ENCODE data around the gene SLC25A42.
"Not testable (repeated sequence)": the region's sequence is repeated elsewhere in the genome, so short reads cannot be mapped to it uniquely, and the experiment has no call there.

SLC25A42 gene, protein sequence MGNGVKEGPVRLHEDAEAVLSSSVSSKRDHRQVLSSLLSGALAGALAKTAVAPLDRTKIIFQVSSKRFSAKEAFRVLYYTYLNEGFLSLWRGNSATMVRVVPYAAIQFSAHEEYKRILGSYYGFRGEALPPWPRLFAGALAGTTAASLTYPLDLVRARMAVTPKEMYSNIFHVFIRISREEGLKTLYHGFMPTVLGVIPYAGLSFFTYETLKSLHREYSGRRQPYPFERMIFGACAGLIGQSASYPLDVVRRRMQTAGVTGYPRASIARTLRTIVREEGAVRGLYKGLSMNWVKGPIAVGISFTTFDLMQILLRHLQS

GRCh38 chr19:19063183-19064097, at the start of gene SLC25A42:
Gene SLC25A42 (plus strand): TSS chr19:19063994. CDS start chr19:19096125, 32,131 bp downstream.
- TF ChIP-seq CTCF (IDR thresholded peaks at IDR 0.05; ENCODE audit: poor library complexity, severe bottlenecking), result no peak
- Histone ChIP-seq H3K4me3 (ENCODE audit: severe bottlenecking) (peak within 1 kb of the TSS; percentile 59), H3K9me3 (ENCODE audit: severe bottlenecking) (no peaks in the 10 kb centered on the region), H3K27me3 (ENCODE audit: insufficient read depth, poor library complexity, severe bottlenecking) (no peaks in the 10 kb centered on the region), H3K36me3 (ENCODE audit: low read depth) (no peaks in the 10 kb centered on the region; the same call in 1 of the 2 replicates), H3K4me1 (ENCODE audit: insufficient read depth, poor library complexity, severe bottlenecking) (peaks cover 4% of the 10 kb centered on the region), H3K27ac (ENCODE audit: poor library complexity, severe bottlenecking) (no peak within 1 kb of the TSS)
- DNase-seq (ENCODE audit: low spot score), result peak; percentile 99
- peak; percentile 97 for ATAC-seq (ENCODE audit: low read depth)

GRCh38 chr19:19021115-19021514, 42.7 kb upstream of the SLC25A42 start:
- Histone ChIP-seq H3K9me3 (ENCODE audit: severe bottlenecking) (no peaks in the 10 kb centered on the region), H3K36me3 (ENCODE audit: low read depth) (peaks cover 86% of the 10 kb centered on the region), H3K4me1 (ENCODE audit: insufficient read depth, poor library complexity, severe bottlenecking) (no peaks in the 10 kb centered on the region), H3K27ac (ENCODE audit: poor library complexity, severe bottlenecking) (no peak overlapping the region), H3K4me3 (ENCODE audit: severe bottlenecking) (no peak overlapping the region), H3K27me3 (ENCODE audit: insufficient read depth, poor library complexity, severe bottlenecking) (no peaks in the 10 kb centered on the region)
- no peak for ATAC-seq (ENCODE audit: low read depth)
- no peak for TF ChIP-seq CTCF (IDR thresholded peaks at IDR 0.05; ENCODE audit: poor library complexity, severe bottlenecking)
- DNase-seq (ENCODE audit: low spot score), result no peak

- no peak for TF ChIP-seq CTCF (IDR thresholded peaks at IDR 0.05; ENCODE audit: poor library complexity, severe bottlenecking)
- Histone ChIP-seq H3K4me3 (ENCODE audit: severe bottlenecking) (no peak overlapping the region), H3K36me3 (ENCODE audit: low read depth) (peaks cover 86% of the 10 kb centered on the region), H3K4me1 (ENCODE audit: insufficient read depth, poor library complexity, severe bottlenecking) (no peaks in the 10 kb centered on the region), H3K27ac (ENCODE audit: poor library complexity, severe bottlenecking) (no peak overlapping the region), H3K9me3 (ENCODE audit: severe bottlenecking) (no peaks in the 10 kb centered on the region), H3K27me3 (ENCODE audit: insufficient read depth, poor library complexity, severe bottlenecking) (no peaks in the 10 kb centered on the region)
- ATAC-seq (ENCODE audit: low read depth), result no peak
- no peak for DNase-seq (ENCODE audit: low spot score)
Observed at GRCh38 chr19:19022380-19022961, 41.3 kb upstream of the SLC25A42 start.

GRCh38 chr19:19023376-19023775, 40.4 kb upstream of the SLC25A42 start:
- not testable (repeated sequence) for DNase-seq (ENCODE audit: low spot score); H3K4me1 ChIP-seq (ENCODE audit: insufficient read depth, poor library complexity, severe bottlenecking); H3K27me3 ChIP-seq (ENCODE audit: insufficient read depth, poor library complexity, severe bottlenecking); H3K9me3 ChIP-seq (ENCODE audit: severe bottlenecking); ATAC-seq (ENCODE audit: low read depth); H3K27ac ChIP-seq (ENCODE audit: poor library complexity, severe bottlenecking); H3K4me3 ChIP-seq (ENCODE audit: severe bottlenecking)
- H3K36me3 ChIP-seq (ENCODE audit: low read depth), result peaks cover 86% of the 10 kb centered on the region

DNA sequence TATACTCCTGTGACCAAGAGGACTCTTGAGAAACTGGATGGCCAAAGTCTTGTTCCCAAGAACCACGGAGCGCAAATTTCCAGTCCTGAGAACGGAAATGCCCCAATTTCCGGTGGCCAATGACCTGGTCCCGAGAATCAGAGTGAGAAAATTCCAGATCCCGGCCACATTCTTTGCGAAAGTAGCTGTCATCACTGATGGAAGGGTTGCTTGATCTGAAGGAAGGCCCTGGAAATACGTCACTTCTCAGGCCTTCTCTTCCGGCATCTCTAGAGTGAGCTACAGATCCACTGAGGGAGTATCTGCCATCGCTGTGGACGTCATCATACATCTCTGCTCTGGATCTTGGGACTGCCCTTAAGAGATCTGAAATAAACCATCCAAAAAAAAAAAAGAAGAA, 37.9 kb upstream of the SLC25A42 start:
- Histone ChIP-seq H3K4me3 (ENCODE audit: severe bottlenecking) (no peak overlapping the region), H3K36me3 (ENCODE audit: low read depth) (peaks cover 93% of the 10 kb centered on the region), H3K27me3 (ENCODE audit: insufficient read depth, poor library complexity, severe bottlenecking) (no peaks in the 10 kb centered on the region), H3K27ac (ENCODE audit: poor library complexity, severe bottlenecking) (no peak overlapping the region), H3K4me1 (ENCODE audit: insufficient read depth, poor library complexity, severe bottlenecking) (no peaks in the 10 kb centered on the region), H3K9me3 (ENCODE audit: severe bottlenecking) (no peaks in the 10 kb centered on the region)
- no peak for TF ChIP-seq CTCF (IDR thresholded peaks at IDR 0.05; ENCODE audit: poor library complexity, severe bottlenecking)
- ATAC-seq (ENCODE audit: low read depth) (no peak), DNase-seq (ENCODE audit: low spot score) (no peak)

All from RWPE2 (cell line).